ENCODE data around the gene C2orf78. TPM values are rescaled to one million over a fixed set of nuclear protein-coding genes. Genes with fewer than 3 reads are reported as not detected.
A peak's percentile ranks its signal among the peaks of the same experiment; 100 is the strongest.

The C2orf78 gene
- polyA plus RNA-seq, 3 donors = not detected

GRCh38 chr2:73838889-73839534, 55.0 kb downstream of the C2orf78 start:
- Histone ChIP-seq H3K36me3 (replicated peaks in 1 of 2; ENCODE audit: control insufficient read depth in 1 of 2, insufficient read depth in 2 of 2, low read length in 2 of 2) (peaks cover 38 to 57% of the 10 kb centered on the region in 2 donors), H3K4me1 (ENCODE audit: control insufficient read depth in 1 of 2, insufficient read depth in 2 of 2, low read length in 2 of 2) (peaks cover 11 to 17% of the 10 kb centered on the region in 2 donors), H4K20me1 (ENCODE audit: insufficient read depth, low read length) (peaks cover 19% of the 10 kb centered on the region), H3K79me2 (ENCODE audit: insufficient read depth, low read length) (peaks cover 33% of the 10 kb centered on the region), H3K27ac (ENCODE audit: low read depth in 1 of 2, low read length in 2 of 2) (peak overlapping the region in 1 of 2 donors; percentile 49), H3K9me3 (replicated peaks in 1 of 2; ENCODE audit: control insufficient read depth in 1 of 2, insufficient read depth in 1 of 2, low read length in 2 of 2) (no peaks in the 10 kb centered on the region), H2AFZ (ENCODE audit: insufficient read depth, low read depth, low read length, poor library complexity, severe bottlenecking) (no peak overlapping the region), H3K27me3 (ENCODE audit: control insufficient read depth in 2 of 2, insufficient read depth in 2 of 2, low read length in 2 of 2) (no peaks in the 10 kb centered on the region), H3K4me3 (replicated peaks in 1 of 3; ENCODE audit: low read depth in 2 of 3, low read length in 3 of 3) (no peak overlapping the region), H3K4me2 (replicated peaks; ENCODE audit: extremely low read depth, low read length, poor library complexity, severe bottlenecking) (no peak overlapping the region), H3K9ac (ENCODE audit: insufficient read depth, low read length, poor library complexity, severe bottlenecking) (no peak overlapping the region)
- peaks cover 38 to 49% of the 10 kb centered on the region in 2 donors for H3K36me3 Mint-ChIP-seq
- peaks cover 16% of the 10 kb centered on the region for H3K4me1 Mint-ChIP-seq
- H3K4me3 Mint-ChIP-seq = no peak overlapping the region
- intact Hi-C loops (cut with micrococcal nuclease) = no loop called here
- H3K9me3 Mint-ChIP-seq = no peaks in the 10 kb centered on the region
- WGBS (ENCODE audit: insufficient coverage) = 100% methylated on average over 1 of the region's 2 CpGs
- H3K27me3 Mint-ChIP-seq (ENCODE audit: low read depth in 3 of 3) = no peaks in the 10 kb centered on the region
- no peak overlapping the region for H3K27ac Mint-ChIP-seq
- TF ChIP-seq CTCF (IDR thresholded peaks at IDR 0.05) = no peak
- DNase-seq = no peak

- Histone ChIP-seq H3K36me3 (replicated peaks in 1 of 2; ENCODE audit: control insufficient read depth in 1 of 2, insufficient read depth in 2 of 2, low read length in 2 of 2) (peaks cover 40 to 59% of the 10 kb centered on the region in 2 donors), H3K9ac (ENCODE audit: insufficient read depth, low read length, poor library complexity, severe bottlenecking) (no peak overlapping the region), H3K4me3 (replicated peaks in 1 of 3; ENCODE audit: low read depth in 2 of 3, low read length in 3 of 3) (no peak overlapping the region), H2AFZ (ENCODE audit: insufficient read depth, low read depth, low read length, poor library complexity, severe bottlenecking) (no peak overlapping the region), H3K4me2 (replicated peaks; ENCODE audit: extremely low read depth, low read length, poor library complexity, severe bottlenecking) (no peak overlapping the region), H4K20me1 (ENCODE audit: insufficient read depth, low read length) (peaks cover 19% of the 10 kb centered on the region), H3K79me2 (ENCODE audit: insufficient read depth, low read length) (peaks cover 32% of the 10 kb centered on the region), H3K9me3 (replicated peaks in 1 of 2; ENCODE audit: control insufficient read depth in 1 of 2, insufficient read depth in 1 of 2, low read length in 2 of 2) (no peaks in the 10 kb centered on the region), H3K27ac (ENCODE audit: low read depth in 1 of 2, low read length in 2 of 2) (no peak overlapping the region), H3K27me3 (ENCODE audit: control insufficient read depth in 2 of 2, insufficient read depth in 2 of 2, low read length in 2 of 2) (no peaks in the 10 kb centered on the region), H3K4me1 (ENCODE audit: control insufficient read depth in 1 of 2, insufficient read depth in 2 of 2, low read length in 2 of 2) (peaks cover 11 to 17% of the 10 kb centered on the region in 2 donors)
- H3K36me3 Mint-ChIP-seq = peaks cover 38 to 43% of the 10 kb centered on the region in 2 donors
- H3K27me3 Mint-ChIP-seq (ENCODE audit: low read depth in 3 of 3) = no peaks in the 10 kb centered on the region
- H3K27ac Mint-ChIP-seq = no peak overlapping the region
- H3K4me3 Mint-ChIP-seq = no peak overlapping the region
- intact Hi-C loops (cut with micrococcal nuclease) = no loop called here
- H3K9me3 Mint-ChIP-seq = no peaks in the 10 kb centered on the region
- no peak for DNase-seq
- no peak for TF ChIP-seq CTCF (IDR thresholded peaks at IDR 0.05)
- 100% methylated on average over 2 of the region's 3 CpGs for WGBS (ENCODE audit: insufficient coverage)
- peaks cover 16% of the 10 kb centered on the region for H3K4me1 Mint-ChIP-seq
These were observed 55.8 kb downstream of the C2orf78 start for GRCh38 chr2:73839653-73840411.
